ENCODE results near the gene DCTPP1. TPM values are rescaled to one million over a fixed set of nuclear protein-coding genes. Genes with fewer than 3 reads are reported as not detected.
"Not testable (repeated sequence)": the region's sequence is repeated elsewhere in the genome, so short reads cannot be mapped to it uniquely, and the experiment has no call there.

DCTPP1 gene
- total RNA-seq, 2 donors from 2014 or later = 95.9 to 155 TPM

- peak overlapping the region; percentile 96 to 97 for H3K27ac Mint-ChIP-seq
- DNase-seq (ENCODE audit: low spot score) = peak; percentile 93
- no peaks in the 10 kb centered on the region for H3K36me3 Mint-ChIP-seq
- H3K27me3 Mint-ChIP-seq = no peaks in the 10 kb centered on the region
- peak overlapping the region; percentile 77 for H3K4me3 Mint-ChIP-seq
- peak; percentile 96 to 97 for ATAC-seq
- H3K4me1 Mint-ChIP-seq (ENCODE audit: low read depth in 2 of 2) = peaks cover 60 to 68% of the 10 kb centered on the region in 2 donors
- no peaks in the 10 kb centered on the region for H3K9me3 Mint-ChIP-seq
Observed at GRCh38 chr16:30458561-30459394, 28.9 kb upstream of the DCTPP1 start.

- DNase-seq (ENCODE audit: low spot score) = peak; percentile 42
- ATAC-seq = no peak
- H3K27ac Mint-ChIP-seq = peak overlapping the region; percentile 96 to 97
- H3K4me1 Mint-ChIP-seq (ENCODE audit: low read depth in 2 of 2) = peaks cover 59 to 69% of the 10 kb centered on the region in 2 donors
- H3K4me3 Mint-ChIP-seq = peak overlapping the region; percentile 77
- no peaks in the 10 kb centered on the region for H3K9me3 Mint-ChIP-seq
- H3K27me3 Mint-ChIP-seq = no peaks in the 10 kb centered on the region
- H3K36me3 Mint-ChIP-seq = no peaks in the 10 kb centered on the region
Observed at GRCh38 chr16:30457743-30458560, 28.1 kb upstream of the DCTPP1 start.

GRCh38 chr16:30457256-30457655, 27.4 kb upstream of the DCTPP1 start:
- Mint-ChIP-seq H3K4me1 (ENCODE audit: low read depth in 2 of 2) (peaks cover 66 to 76% of the 10 kb centered on the region in 2 donors), H3K27me3 (no peaks in the 10 kb centered on the region), H3K4me3 (peak overlapping the region; percentile 64), H3K36me3 (no peaks in the 10 kb centered on the region), H3K9me3 (no peaks in the 10 kb centered on the region), H3K27ac (peak overlapping the region; percentile 96 to 97)
- DNase-seq (ENCODE audit: low spot score) (no peak), ATAC-seq (no peak)

- Mint-ChIP-seq H3K4me3 (peak overlapping the region; percentile 64), H3K9me3 (no peaks in the 10 kb centered on the region), H3K27me3 (no peaks in the 10 kb centered on the region), H3K36me3 (no peaks in the 10 kb centered on the region), H3K27ac (peak overlapping the region; percentile 96 to 97), H3K4me1 (ENCODE audit: low read depth in 2 of 2) (peaks cover 60 to 71% of the 10 kb centered on the region in 2 donors)
- DNase-seq (ENCODE audit: low spot score) (no peak), ATAC-seq (peak; percentile 3 to 24)
Observed at GRCh38 chr16:30456302-30456701, 26.5 kb upstream of the DCTPP1 start.

- Mint-ChIP-seq H3K4me1 (ENCODE audit: low read depth in 2 of 2) (peaks cover 59 to 61% of the 10 kb centered on the region in 2 donors), H3K27ac (peak overlapping the region; percentile 70 to 71), H3K4me3 (peak overlapping the region; percentile 64)
- not testable (repeated sequence) for H3K36me3 Mint-ChIP-seq, H3K9me3 Mint-ChIP-seq, H3K27me3 Mint-ChIP-seq, ATAC-seq
- DNase-seq (ENCODE audit: low spot score) = peak; percentile 37
Observed at GRCh38 chr16:30452709-30453580, 23.1 kb upstream of the DCTPP1 start.

GRCh38 chr16:30449116-30449435, 19.2 kb upstream of the DCTPP1 start:
- Mint-ChIP-seq H3K27me3 (no peaks in the 10 kb centered on the region), H3K9me3 (no peaks in the 10 kb centered on the region), H3K4me3 (no peak overlapping the region), H3K27ac (peak overlapping the region; percentile 60 to 72), H3K4me1 (ENCODE audit: low read depth in 2 of 2) (peaks cover 40 to 43% of the 10 kb centered on the region in 2 donors), H3K36me3 (peaks cover 2% of the 10 kb centered on the region)
- no peak for DNase-seq (ENCODE audit: low spot score)
- no peak for ATAC-seq

GRCh38 chr16:30447512-30448226, 17.8 kb upstream of the DCTPP1 start:
- Mint-ChIP-seq H3K27me3 (no peaks in the 10 kb centered on the region), H3K9me3 (no peaks in the 10 kb centered on the region), H3K4me1 (ENCODE audit: low read depth in 2 of 2) (peaks cover 45 to 47% of the 10 kb centered on the region in 2 donors), H3K36me3 (peaks cover 12% of the 10 kb centered on the region), H3K4me3 (no peak overlapping the region), H3K27ac (no peak overlapping the region)
- DNase-seq (ENCODE audit: low spot score) (no peak), ATAC-seq (no peak)

- peaks cover 12% of the 10 kb centered on the region for H3K36me3 Mint-ChIP-seq
Observed at GRCh38 chr16:30446203-30446595, 16.4 kb upstream of the DCTPP1 start.

GRCh38 chr16:30445408-30446202, 15.8 kb upstream of the DCTPP1 start, which contains the start of gene SEPHS2:
SEPHS2 (minus strand) TSS chr16:30445874; CDS start chr16:30445727, 147 bp downstream.
- Mint-ChIP-seq H3K36me3 (peaks cover 12% of the 10 kb centered on the region), H3K4me3 (peak within 1 kb of the TSS; percentile 93), H3K4me1 (ENCODE audit: low read depth in 2 of 2) (peaks cover 34 to 39% of the 10 kb centered on the region in 2 donors), H3K27me3 (no peaks in the 10 kb centered on the region), H3K9me3 (no peaks in the 10 kb centered on the region), H3K27ac (peak within 1 kb of the TSS; percentile 76 to 96)
- peak; percentile 94 to 96 for ATAC-seq
- peak; percentile 96 for DNase-seq (ENCODE audit: low spot score)

More at GRCh38 chr16:30446203-30446595, 16.4 kb upstream of the DCTPP1 start:
- peaks cover 39 to 43% of the 10 kb centered on the region in 2 donors for H3K4me1 Mint-ChIP-seq (ENCODE audit: low read depth in 2 of 2)
- peak overlapping the region; percentile 76 to 96 for H3K27ac Mint-ChIP-seq
- H3K4me3 Mint-ChIP-seq = peak overlapping the region; percentile 93
- DNase-seq (ENCODE audit: low spot score) (no peak), ATAC-seq (no peak)
- no peaks in the 10 kb centered on the region for H3K27me3 Mint-ChIP-seq
- H3K9me3 Mint-ChIP-seq = no peaks in the 10 kb centered on the region

- DNase-seq (ENCODE audit: low spot score) (no peak), ATAC-seq (no peak)
- Mint-ChIP-seq H3K27ac (peak overlapping the region; percentile 76 to 96), H3K27me3 (no peaks in the 10 kb centered on the region), H3K36me3 (peaks cover 12% of the 10 kb centered on the region), H3K4me3 (peak overlapping the region; percentile 85), H3K9me3 (no peaks in the 10 kb centered on the region), H3K4me1 (ENCODE audit: low read depth in 2 of 2) (peaks cover 29 to 38% of the 10 kb centered on the region in 2 donors)
Observed at GRCh38 chr16:30445149-30445407, 15.2 kb upstream of the DCTPP1 start.

GRCh38 chr16:30444231-30445148, 14.7 kb upstream of the DCTPP1 start:
- Mint-ChIP-seq H3K4me1 (ENCODE audit: low read depth in 2 of 2) (peaks cover 29 to 38% of the 10 kb centered on the region in 2 donors), H3K36me3 (peaks cover 12% of the 10 kb centered on the region), H3K27ac (peak overlapping the region; percentile 76 to 96), H3K27me3 (no peaks in the 10 kb centered on the region), H3K9me3 (no peaks in the 10 kb centered on the region), H3K4me3 (peak overlapping the region; percentile 85)
- DNase-seq (ENCODE audit: low spot score) (no peak), ATAC-seq (no peak)

Data from natural killer cell treated with Interleukin-12 subunit alpha and Interleukin-12 subunit beta and Interleukin-15 and Interleukin-18, amount 100 ng/mL, for 72 hours (primary cell).